ENCODE measurements around the gene KLHL30. TPM values are rescaled to one million over a fixed set of nuclear protein-coding genes. Genes with fewer than 3 reads are reported as not detected.

Gene KLHL30
- total RNA-seq, 2 experiments from 2014 or later = 0.09 to 1.9 TPM

- POLR2A ChIA-PET = interaction anchor here (0.6 kb wide), 2 partner anchors 25 to 445 kb away, joined by 3 to 4 read pairs; no protein-coding TSS in a partner anchor
- H3K36me3 ChIP-seq (ENCODE audit: insufficient read depth, low read length) = no peaks in the 10 kb centered on the region
- DNase-seq (ENCODE audit: low spot score) = no peak
- no peaks in the 10 kb centered on the region for H3K9me2 ChIP-seq (ENCODE audit: insufficient read depth, low read length)
- no peak overlapping the region for H2AFZ ChIP-seq (ENCODE audit: low read length)
- no peaks in the 10 kb centered on the region for H3K79me2 ChIP-seq (ENCODE audit: insufficient read depth, low read depth, low read length)
- no peaks in the 10 kb centered on the region for H3K9me3 ChIP-seq (ENCODE audit: low read length)
- H3K27ac ChIP-seq (ENCODE audit: low read depth, low read length, poor library complexity, severe bottlenecking) = no peak overlapping the region
- no TSS peak for BruUV-seq (replicated peaks)
- TF ChIP-seq, protein P1, sequence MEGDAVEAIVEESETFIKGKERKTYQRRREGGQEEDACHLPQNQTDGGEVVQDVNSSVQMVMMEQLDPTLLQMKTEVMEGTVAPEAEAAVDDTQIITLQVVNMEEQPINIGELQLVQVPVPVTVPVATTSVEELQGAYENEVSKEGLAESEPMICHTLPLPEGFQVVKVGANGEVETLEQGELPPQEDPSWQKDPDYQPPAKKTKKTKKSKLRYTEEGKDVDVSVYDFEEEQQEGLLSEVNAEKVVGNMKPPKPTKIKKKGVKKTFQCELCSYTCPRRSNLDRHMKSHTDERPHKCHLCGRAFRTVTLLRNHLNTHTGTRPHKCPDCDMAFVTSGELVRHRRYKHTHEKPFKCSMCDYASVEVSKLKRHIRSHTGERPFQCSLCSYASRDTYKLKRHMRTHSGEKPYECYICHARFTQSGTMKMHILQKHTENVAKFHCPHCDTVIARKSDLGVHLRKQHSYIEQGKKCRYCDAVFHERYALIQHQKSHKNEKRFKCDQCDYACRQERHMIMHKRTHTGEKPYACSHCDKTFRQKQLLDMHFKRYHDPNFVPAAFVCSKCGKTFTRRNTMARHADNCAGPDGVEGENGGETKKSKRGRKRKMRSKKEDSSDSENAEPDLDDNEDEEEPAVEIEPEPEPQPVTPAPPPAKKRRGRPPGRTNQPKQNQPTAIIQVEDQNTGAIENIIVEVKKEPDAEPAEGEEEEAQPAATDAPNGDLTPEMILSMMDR (conservative IDR thresholded peaks at IDR 0.05; ENCODE audit: low read length) = no peak
- no peak for TF ChIP-seq EZH2phosphoT487 (IDR thresholded peaks at IDR 0.05; ENCODE audit: borderline replicate concordance, low read depth, low read length)
- no peak overlapping the region for H3K4me3 ChIP-seq (ENCODE audit: low read depth, low read length, poor library complexity, severe bottlenecking)
- H3K4me2 ChIP-seq (ENCODE audit: low read length) = no peak overlapping the region
- CTCF ChIA-PET (ENCODE audit: unreplicated experiment) = no interaction called here
- H3K4me1 ChIP-seq (ENCODE audit: insufficient read depth, low read length, poor library complexity, severe bottlenecking) = peaks cover 39% of the 10 kb centered on the region
- H4K20me1 ChIP-seq (ENCODE audit: insufficient read depth, low read length) = no peaks in the 10 kb centered on the region
- intact Hi-C loops (cut with micrococcal nuclease; ENCODE audit: unreplicated experiment) = no loop called here
These were observed 35.6 kb upstream of the KLHL30 start for GRCh38 chr2:238102865-238103264.

- Histone ChIP-seq H3K79me2 (ENCODE audit: insufficient read depth, low read depth, low read length) (no peaks in the 10 kb centered on the region), H3K9me2 (ENCODE audit: insufficient read depth, low read length) (no peaks in the 10 kb centered on the region), H2AFZ (ENCODE audit: low read length) (no peak overlapping the region), H3K27ac (ENCODE audit: low read depth, low read length, poor library complexity, severe bottlenecking) (no peak overlapping the region), H3K4me2 (ENCODE audit: low read length) (no peak overlapping the region), H3K4me3 (ENCODE audit: low read depth, low read length, poor library complexity, severe bottlenecking) (no peak overlapping the region), H3K9me3 (ENCODE audit: low read length) (no peaks in the 10 kb centered on the region), H3K4me1 (ENCODE audit: insufficient read depth, low read length, poor library complexity, severe bottlenecking) (peaks cover 45% of the 10 kb centered on the region), H4K20me1 (ENCODE audit: insufficient read depth, low read length) (no peaks in the 10 kb centered on the region), H3K36me3 (ENCODE audit: insufficient read depth, low read length) (no peaks in the 10 kb centered on the region)
- ChIA-PET CTCF (ENCODE audit: unreplicated experiment) (no interaction called here), POLR2A (interaction anchor here (0.6 kb wide), 1 partner anchor 446 kb away, joined by 3 read pairs; no protein-coding TSS in a partner anchor)
- BruUV-seq (replicated peaks) = no TSS peak
- TF ChIP-seq, protein P1 (conservative IDR thresholded peaks at IDR 0.05; ENCODE audit: low read length) = no peak
- no peak for TF ChIP-seq EZH2phosphoT487 (IDR thresholded peaks at IDR 0.05; ENCODE audit: borderline replicate concordance, low read depth, low read length)
- no peak for DNase-seq (ENCODE audit: low spot score)
- intact Hi-C loops (cut with micrococcal nuclease; ENCODE audit: unreplicated experiment) = no loop called here
These were observed 34.8 kb upstream of the KLHL30 start for GRCh38 chr2:238103465-238104225.

DNA sequence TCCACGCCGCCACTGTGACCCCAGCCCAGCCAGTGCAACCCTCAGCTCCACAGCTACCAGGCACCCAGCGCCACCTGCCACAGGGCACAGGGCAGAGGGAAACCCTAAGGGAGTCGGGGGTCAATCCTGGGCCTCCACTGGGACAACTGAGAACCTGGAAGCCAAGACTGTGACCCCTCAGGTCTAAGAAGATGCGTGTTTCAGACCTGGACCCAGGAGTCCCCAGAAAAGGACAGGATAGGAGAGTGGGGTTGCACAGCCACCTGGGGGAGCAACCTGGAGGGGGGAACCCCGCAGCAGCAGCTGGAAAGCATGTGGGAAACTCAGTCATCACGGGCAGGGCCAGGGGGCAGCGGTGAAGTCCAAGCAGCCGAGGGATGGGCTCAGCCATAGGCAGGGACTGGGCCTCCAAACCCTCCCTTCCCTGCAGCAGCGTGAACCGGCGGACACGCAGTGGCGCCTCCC, 34.2 kb upstream of the KLHL30 start:
- intact Hi-C loops (cut with micrococcal nuclease; ENCODE audit: unreplicated experiment) = no loop called here
- Histone ChIP-seq H3K4me3 (ENCODE audit: low read depth, low read length, poor library complexity, severe bottlenecking) (no peak overlapping the region), H3K36me3 (ENCODE audit: insufficient read depth, low read length) (no peaks in the 10 kb centered on the region), H3K27ac (ENCODE audit: low read depth, low read length, poor library complexity, severe bottlenecking) (no peak overlapping the region), H4K20me1 (ENCODE audit: insufficient read depth, low read length) (no peaks in the 10 kb centered on the region), H3K9me3 (ENCODE audit: low read length) (no peaks in the 10 kb centered on the region), H3K4me1 (ENCODE audit: insufficient read depth, low read length, poor library complexity, severe bottlenecking) (peaks cover 45% of the 10 kb centered on the region), H3K4me2 (ENCODE audit: low read length) (no peak overlapping the region), H3K9me2 (ENCODE audit: insufficient read depth, low read length) (no peaks in the 10 kb centered on the region), H2AFZ (ENCODE audit: low read length) (no peak overlapping the region), H3K79me2 (ENCODE audit: insufficient read depth, low read depth, low read length) (no peaks in the 10 kb centered on the region)
- no TSS peak for BruUV-seq (replicated peaks)
- CTCF ChIA-PET (ENCODE audit: unreplicated experiment) = no interaction called here
- no peak for TF ChIP-seq EZH2phosphoT487 (IDR thresholded peaks at IDR 0.05; ENCODE audit: borderline replicate concordance, low read depth, low read length)
- TF ChIP-seq, protein P1 (conservative IDR thresholded peaks at IDR 0.05; ENCODE audit: low read length) = no peak
- POLR2A ChIA-PET = no interaction called here
- DNase-seq (ENCODE audit: low spot score) = no peak
